IMR-90 (cell line): ENCODE data around the gene CXorf38. TPM values are rescaled to one million over a fixed set of nuclear protein-coding genes. Genes with fewer than 3 reads are reported as not detected.
A peak's percentile ranks its signal among the peaks of the same experiment; 100 is the strongest.

Source experiments
- ATAC-seq: fragments of 200-7000 bp; cut with Tn5 transposase; 2 replicates; pipeline ENCODE4 v1.9.1; 2020; ENCODE audit warnings: low read depth, mild to moderate bottlenecking, moderate library complexity
- BruUV-seq: library from RNA; stranded (reverse); fragments of 400-500 nt; replicated peaks from 2 replicates; lab custom pipeline; 2021; lab: Mats Ljungman, UMichigan
- CTCF ChIA-PET: fragments of 300-600 bp; formaldehyde crosslinking; extraction: SDS; loops from one replicate; lab custom pipeline; 2021; ENCODE audit warnings: antibody characterized with exemption; lab: Yijun Ruan, JAX
- POLR2A ChIA-PET: fragments of 300-600 bp; sonication (Branson Sonifier 250); formaldehyde crosslinking; loops from one replicate; lab custom pipeline; 2022; ENCODE audit warnings: antibody characterized with exemption; ENCODE audit not compliant: unreplicated experiment; lab: Charles Lee
- DNase-seq: peaks from one replicate; pipeline ENCODE4 v3.0.0; 2013
- H2AFZ ChIP-seq: replicated peaks from 2 replicates; pipeline ENCODE3; 2013; ENCODE audit warnings: low read length, mild to moderate bottlenecking; ENCODE audit not compliant: poor library complexity
- H2AK5ac ChIP-seq: 2 replicates; pipeline ENCODE4 v1.6.1; 2013; ENCODE audit warnings: low read depth, low read length, inconsistent platforms
- H2AK9ac ChIP-seq: replicated peaks from 2 replicates; pipeline ENCODE3; 2013; ENCODE audit warnings: mild to moderate bottlenecking, low read depth, low read length, moderate library complexity; ENCODE audit not compliant: poor library complexity
- H2BK120ac ChIP-seq: 2 replicates; pipeline ENCODE4 v1.6.1; 2013; ENCODE audit warnings: low read depth, low read length, inconsistent platforms
- H2BK15ac ChIP-seq: 3 replicates; pipeline ENCODE4 v1.6.1; 2013; ENCODE audit warnings: low read depth, low read length, inconsistent platforms
- H2BK20ac ChIP-seq: 2 replicates; pipeline ENCODE4 v1.6.1; 2013; ENCODE audit warnings: low read depth, mild to moderate bottlenecking, inconsistent platforms, low read length, moderate library complexity
- H2BK5ac ChIP-seq: 2 replicates; pipeline ENCODE4 v1.6.1; 2013; ENCODE audit warnings: mild to moderate bottlenecking, low read depth, low read length, inconsistent platforms; ENCODE audit not compliant: poor library complexity, severe bottlenecking
- H3K14ac ChIP-seq: replicated peaks from 2 replicates; pipeline ENCODE4 v1.6.1; 2013; ENCODE audit warnings: low read depth, low read length, inconsistent platforms
- H3K18ac ChIP-seq: 2 replicates; pipeline ENCODE4 v1.6.1; 2013; ENCODE audit warnings: low read depth, low read length, control low read depth
- H3K23ac ChIP-seq: 2 replicates; pipeline ENCODE4 v1.6.1; 2013; ENCODE audit warnings: low read depth, low read length, inconsistent platforms
- H3K27ac ChIP-seq: 2 replicates; pipeline ENCODE4 v1.5.1; 2013; ENCODE audit warnings: mild to moderate bottlenecking, control low read depth, low read length; ENCODE audit not compliant: insufficient read depth
- H3K27me3 ChIP-seq: 2 replicates; pipeline ENCODE4 v1.6.1; 2013; ENCODE audit warnings: low read length; ENCODE audit not compliant: control insufficient read depth, insufficient read depth
- H3K36me3 ChIP-seq: 2 replicates; pipeline ENCODE4 v1.6.1; 2013; ENCODE audit warnings: low read length, mixed read lengths; ENCODE audit not compliant: control insufficient read depth, insufficient read depth
- H3K4ac ChIP-seq: 2 replicates; pipeline ENCODE4 v1.6.1; 2013; ENCODE audit warnings: low read depth, low read length, inconsistent platforms
- H3K4me1 ChIP-seq: 2 replicates; pipeline ENCODE4 v1.6.1; 2013; ENCODE audit warnings: low read length, mixed read lengths; ENCODE audit not compliant: control insufficient read depth, insufficient read depth
- H3K4me2 ChIP-seq: 2 replicates; pipeline ENCODE4 v1.6.1; 2013; ENCODE audit warnings: low read depth, mild to moderate bottlenecking, control low read depth, low read length, moderate library complexity
- H3K4me3 ChIP-seq: 2 replicates; pipeline ENCODE4 v1.5.1; 2013; ENCODE audit warnings: low read depth, mild to moderate bottlenecking, control low read depth, low read length, moderate library complexity; ENCODE audit not compliant: insufficient read depth
- H3K56ac ChIP-seq: 2 replicates; pipeline ENCODE4 v1.6.1; 2013; ENCODE audit warnings: low read length, inconsistent platforms; ENCODE audit not compliant: insufficient read depth; ENCODE audit errors: extremely low read depth
- H3K79me1 ChIP-seq, 2 experiments: 2 replicates each; pipeline ENCODE4 v1.6.1; 2013; ENCODE audit warnings: low read length in 2 of 2, inconsistent platforms in 1 of 2, low read depth in 1 of 2
- H3K9ac ChIP-seq: 2 replicates; pipeline ENCODE4 v1.6.1; 2013; ENCODE audit warnings: low read depth, low read length, control low read depth
- H3K9me1 ChIP-seq: 2 replicates; pipeline ENCODE4 v1.6.1; 2013; ENCODE audit warnings: low read length, inconsistent platforms; ENCODE audit not compliant: insufficient read depth
- H3K9me3 ChIP-seq: 2 replicates; pipeline ENCODE4 v1.6.1; 2013; ENCODE audit warnings: low read length; ENCODE audit not compliant: control insufficient read depth, insufficient read depth
- H4K20me1 ChIP-seq: 2 replicates; pipeline ENCODE4 v1.6.1; 2013; ENCODE audit warnings: low read length, inconsistent platforms; ENCODE audit not compliant: insufficient read depth
- H4K5ac ChIP-seq: 2 replicates; pipeline ENCODE4 v1.6.1; 2013; ENCODE audit warnings: mild to moderate bottlenecking, low read depth, low read length, control low read depth
- H4K8ac ChIP-seq, 2 experiments: 2 replicates each; pipeline ENCODE4 v1.6.1; 2013; ENCODE audit warnings: low read depth in 2 of 2, low read length in 2 of 2, control low read depth in 1 of 2, inconsistent platforms in 1 of 2
- H4K91ac ChIP-seq: 2 replicates; pipeline ENCODE4 v1.6.1; 2013; ENCODE audit warnings: low read depth, low read length, inconsistent platforms; ENCODE audit not compliant: insufficient read depth
- BHLHE40 ChIP-seq: fragments of 150-350 bp; IDR thresholded peaks from 2 replicates; pipeline ENCODE4 v1.6.1; 2016; ENCODE audit warnings: mild to moderate bottlenecking, low read depth, low read length
- CEBPB ChIP-seq: IDR thresholded peaks from 2 replicates; pipeline ENCODE4 v1.6.1; 2012; ENCODE audit warnings: low read depth, low read length, improper control_type of control experiment
- MAFK ChIP-seq: IDR thresholded peaks from 2 replicates; pipeline ENCODE4 v1.6.1; 2012; ENCODE audit warnings: low read depth, low read length, improper control_type of control experiment
- MXI1 ChIP-seq: IDR thresholded peaks from 2 replicates; pipeline ENCODE4 v1.6.1; 2012; ENCODE audit warnings: low read depth, mild to moderate bottlenecking, low read length, moderate library complexity, borderline replicate concordance
- POLR2A ChIP-seq: IDR thresholded peaks from 2 replicates; pipeline ENCODE4 v1.6.1; 2012; ENCODE audit warnings: mild to moderate bottlenecking, low read depth, low read length
- RCOR1 ChIP-seq: IDR thresholded peaks from 2 replicates; pipeline ENCODE4 v1.6.1; 2012; ENCODE audit warnings: mild to moderate bottlenecking, low read length, improper control_type of control experiment; ENCODE audit not compliant: insufficient replicate concordance
- WGBS, 2 experiments: methylation state at CpG; one replicate each; pipeline versions ENCODE4 v1.1.5 to v1.1.7; 2013; ENCODE audit warnings: missing lambda C conversion rate in 2 of 2; ENCODE audit not compliant: insufficient read length in 1 of 2; ENCODE audit errors: extremely low coverage in 2 of 2; 5-methylcytosine and 5-hydroxymethylcytosine counted together
- dilution Hi-C: fragments of 300-500 bp; cut with HindIII; formaldehyde crosslinking; loops from one replicate; pipeline ENCODE4 v1.14.3; 2018; ENCODE audit warnings: low sequenced_read_pairs; ENCODE audit not compliant: unreplicated experiment
- in situ Hi-C: fragments of 300-500 bp; cut with MboI; formaldehyde crosslinking; loops from 3 replicates; pipeline ENCODE4 v1.14.3; 2019; ENCODE audit warnings: low sequenced_read_pairs, inconsistent platforms, mixed read lengths
- intact Hi-C: fragments of 100-400 bp; cut with micrococcal nuclease; formaldehyde crosslinking; loops from 2 replicates; pipeline ENCODE4 v1.10.0; 2022
- polyA plus RNA-seq, 3 experiments: library from polyadenylated mRNA; depleted of rRNA; stranded (reverse); fragments of >200 nt; gene quantifications; 2 replicates each; pipeline ENCODE4 v1.2.3, GENCODE V29; 2012; ENCODE audit warnings: low replicate concordance in 1 of 3
- total RNA-seq: library from RNA; depleted of rRNA; stranded (reverse); fragments of >200 nt; gene quantifications from 2 replicates; pipeline ENCODE4 v1.2.3, GENCODE V29; 2012
- TF ChIP-seq, protein P1 (sequence below): fragments of 150-350 bp; IDR thresholded peaks from 2 replicates; pipeline ENCODE4 v1.6.1; 2016; ENCODE audit warnings: low read depth, mild to moderate bottlenecking, low read length, moderate library complexity, borderline replicate concordance

The CXorf38 gene
- total and polyA plus RNA-seq, 2 of the 4 experiments (the other 2 are of a cell fraction) = 7.0 to 9.9 TPM

DNA sequence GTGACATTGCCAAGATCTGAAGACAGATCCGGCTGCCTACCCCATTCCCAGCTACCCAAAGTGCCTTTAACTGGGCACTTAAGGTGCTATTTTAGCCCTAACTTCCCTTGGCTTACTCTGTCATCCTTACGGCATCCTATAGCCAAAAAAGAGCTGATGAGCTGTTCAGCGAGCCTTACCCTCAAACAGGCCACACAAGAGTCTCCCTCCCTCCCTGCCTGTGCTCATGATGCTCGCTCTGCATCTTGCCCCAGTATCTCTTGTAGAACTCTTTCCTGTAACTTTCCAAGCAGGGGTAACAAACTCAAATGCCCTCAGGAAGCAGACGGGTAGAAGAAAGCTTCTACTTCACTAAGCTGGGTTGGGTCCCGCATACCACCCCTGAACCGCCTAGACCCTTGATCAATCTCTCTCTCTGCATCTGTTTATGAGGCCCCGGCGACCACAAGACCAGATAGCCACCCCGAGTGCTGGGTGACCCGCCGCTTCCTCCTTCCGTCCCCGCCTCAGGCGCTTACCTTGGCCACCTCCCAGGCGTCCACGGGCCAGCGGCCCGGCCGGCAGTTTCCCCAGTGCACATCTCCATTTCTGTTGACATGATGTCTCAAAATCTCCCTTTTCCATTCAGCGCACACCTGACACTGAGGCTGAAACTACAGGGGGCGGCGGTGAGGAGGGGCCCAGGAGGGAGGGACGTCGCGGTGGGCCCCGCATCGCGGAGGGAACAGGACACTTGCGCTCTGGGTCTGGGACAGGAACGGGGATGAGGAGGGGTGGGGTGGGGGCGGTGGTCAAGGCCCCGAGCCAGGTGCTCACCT is 663 bp downstream of the CXorf38 start:
- peak overlapping the region; percentile 22; the same call in 1 of the 2 replicates for H3K56ac ChIP-seq
- H3K4me2 ChIP-seq = peak overlapping the region; percentile 96
- no peaks in the 10 kb centered on the region for H3K9me3 ChIP-seq
- peak overlapping the region; percentile 74 for H3K27ac ChIP-seq
- H4K5ac ChIP-seq = no peak overlapping the region
- ChIA-PET CTCF (no interaction called here), POLR2A (no interaction called here)
- dilution Hi-C loops = no loop called here
- H2BK120ac ChIP-seq = no peak overlapping the region
- DNase-seq = peak; percentile 43
- H3K27me3 ChIP-seq = no peaks in the 10 kb centered on the region
- H3K4ac ChIP-seq = peak overlapping the region; percentile 67
- H3K23ac ChIP-seq = peak overlapping the region; percentile 84
- H3K36me3 ChIP-seq = no peaks in the 10 kb centered on the region
- BruUV-seq = no TSS peak
- no peak overlapping the region for H2BK15ac ChIP-seq
- WGBS, 2 experiments = 31% methylated on average over 13 of the region's 33 CpGs; no CpG with 5 or more reads in 1 of the 2 experiments
- ATAC-seq = peak; percentile 26
- intact Hi-C loops = loop anchor here (1.0 kb wide), 1 partner anchor 102 kb away; no protein-coding TSS in a partner anchor
- peaks cover 0 to 27% of the 10 kb centered on the region in 2 experiments; a peak in 2 of 4 replicates for H3K79me1 ChIP-seq
- H3K9me1 ChIP-seq = peaks cover 3% of the 10 kb centered on the region; the same call in 1 of the 2 replicates
- H4K20me1 ChIP-seq = peaks cover 16% of the 10 kb centered on the region; the same call in 1 of the 2 replicates
- no peak overlapping the region for H3K18ac ChIP-seq
- H2BK5ac ChIP-seq = peak overlapping the region; percentile 51
- peak overlapping the region; percentile 43; the same call in 1 of the 2 replicates for H3K14ac ChIP-seq
- TF ChIP-seq, protein P1, sequence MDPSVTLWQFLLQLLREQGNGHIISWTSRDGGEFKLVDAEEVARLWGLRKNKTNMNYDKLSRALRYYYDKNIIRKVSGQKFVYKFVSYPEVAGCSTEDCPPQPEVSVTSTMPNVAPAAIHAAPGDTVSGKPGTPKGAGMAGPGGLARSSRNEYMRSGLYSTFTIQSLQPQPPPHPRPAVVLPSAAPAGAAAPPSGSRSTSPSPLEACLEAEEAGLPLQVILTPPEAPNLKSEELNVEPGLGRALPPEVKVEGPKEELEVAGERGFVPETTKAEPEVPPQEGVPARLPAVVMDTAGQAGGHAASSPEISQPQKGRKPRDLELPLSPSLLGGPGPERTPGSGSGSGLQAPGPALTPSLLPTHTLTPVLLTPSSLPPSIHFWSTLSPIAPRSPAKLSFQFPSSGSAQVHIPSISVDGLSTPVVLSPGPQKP = no peak
- TF ChIP-seq POLR2A (no peak), MAFK (no peak), BHLHE40 (no peak), CEBPB (no peak), MXI1 (no peak), RCOR1 (no peak)
- peak overlapping the region; percentile 90 for H2AFZ ChIP-seq
- H2AK9ac ChIP-seq = peak overlapping the region; percentile 91
- H4K8ac ChIP-seq = peak overlapping the region in 1 of 2 experiments; percentile 30; a peak in 2 of 4 replicates
- peak overlapping the region; percentile 15 for H4K91ac ChIP-seq
- H2BK20ac ChIP-seq = no peak overlapping the region
- in situ Hi-C loops = no loop called here
- H3K9ac ChIP-seq = peak overlapping the region; percentile 75
- H3K4me3 ChIP-seq = peak overlapping the region; percentile 92
- no peaks in the 10 kb centered on the region for H3K4me1 ChIP-seq
- H2AK5ac ChIP-seq = peak overlapping the region; percentile 48
